IPS-20b (cell line): ENCODE data around the gene PKMYT1.

Experiments
- H3K27ac ChIP-seq: one replicate; pipeline ENCODE4 v1.5.1; 2013; ENCODE audit warnings: low read length
- H3K27me3 ChIP-seq: 2 replicates; pipeline ENCODE4 v1.6.1; 2013; ENCODE audit warnings: mild to moderate bottlenecking, low read length, inconsistent platforms; ENCODE audit not compliant: insufficient read depth
- H3K36me3 ChIP-seq: 2 replicates; pipeline ENCODE4 v1.6.1; 2013; ENCODE audit warnings: low read depth, mild to moderate bottlenecking, inconsistent platforms, low read length, moderate library complexity; ENCODE audit not compliant: insufficient read depth
- H3K4me1 ChIP-seq: 2 replicates; pipeline ENCODE4 v1.6.1; 2013; ENCODE audit warnings: mild to moderate bottlenecking, control low read depth, inconsistent platforms, low read length, moderate library complexity; ENCODE audit not compliant: insufficient read depth
- H3K4me3 ChIP-seq: 2 replicates; pipeline ENCODE4 v1.5.1; 2013; ENCODE audit warnings: mild to moderate bottlenecking, low read length, inconsistent platforms
- H3K9ac ChIP-seq: 2 replicates; pipeline ENCODE4 v1.6.1; 2013; ENCODE audit warnings: low read depth, mild to moderate bottlenecking, inconsistent platforms, low read length, moderate library complexity
- H3K9me3 ChIP-seq: 2 replicates; pipeline ENCODE4 v1.6.1; 2013; ENCODE audit warnings: mild to moderate bottlenecking, low read depth, low read length, inconsistent platforms; ENCODE audit not compliant: insufficient read depth

Gene PKMYT1

DNA sequence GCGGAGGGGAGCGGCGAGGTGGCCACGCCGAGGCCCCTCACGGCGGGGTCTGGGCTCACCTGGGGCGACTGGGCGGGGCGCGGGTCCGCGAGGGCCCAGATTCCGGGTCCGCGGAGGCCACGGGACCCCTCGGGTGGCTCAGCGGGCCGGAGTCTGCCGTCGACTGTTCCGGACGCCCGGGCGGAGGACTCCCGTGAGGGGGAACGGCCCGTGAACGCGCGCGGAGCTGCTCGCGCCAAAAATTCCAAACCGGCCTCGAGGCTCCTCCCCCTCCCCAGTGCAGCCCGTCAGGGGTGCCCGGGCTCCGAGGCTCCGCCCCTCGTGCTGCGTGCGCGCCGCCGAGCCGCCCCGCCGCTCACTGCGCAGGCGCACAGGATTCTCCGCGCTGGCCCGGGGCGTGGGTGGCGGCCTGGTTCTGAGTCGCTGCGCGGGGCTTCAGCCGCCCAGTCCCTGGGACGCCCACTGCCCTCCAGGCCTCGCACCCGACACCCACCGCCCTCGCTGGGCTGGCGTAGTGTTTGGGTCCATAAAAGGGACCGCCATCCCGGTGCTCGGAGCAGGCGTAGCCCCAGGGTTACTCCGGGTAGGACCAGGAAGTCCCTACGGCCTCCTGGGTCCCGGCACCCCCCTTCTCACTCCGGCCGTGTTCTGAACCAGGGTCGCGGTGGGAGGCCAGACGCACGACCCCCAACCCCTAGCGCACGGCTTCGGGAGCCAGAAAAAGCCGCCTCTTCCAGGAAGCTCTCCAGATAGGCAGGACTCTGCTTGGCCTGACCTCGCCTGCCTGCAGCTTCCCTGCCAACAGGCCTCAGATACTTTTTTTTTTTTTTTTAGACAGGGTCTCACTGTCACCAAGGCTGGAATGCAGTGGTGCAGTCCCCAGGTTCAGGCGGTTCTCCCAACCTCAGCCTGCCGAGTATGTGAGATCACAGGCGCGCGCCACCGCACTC, at the start of gene PKMYT1:
Gene PKMYT1, minus strand, starts transcription at position 220 of the 950 bp plus-strand sequence. CDS start 789 bp downstream, outside the sequence.
- H3K27ac ChIP-seq, result peak within 1 kb of the TSS; percentile 89
- no peaks in the 10 kb centered on the region for H3K9me3 ChIP-seq
- H3K36me3 ChIP-seq, result peaks cover 28% of the 10 kb centered on the region

DNA sequence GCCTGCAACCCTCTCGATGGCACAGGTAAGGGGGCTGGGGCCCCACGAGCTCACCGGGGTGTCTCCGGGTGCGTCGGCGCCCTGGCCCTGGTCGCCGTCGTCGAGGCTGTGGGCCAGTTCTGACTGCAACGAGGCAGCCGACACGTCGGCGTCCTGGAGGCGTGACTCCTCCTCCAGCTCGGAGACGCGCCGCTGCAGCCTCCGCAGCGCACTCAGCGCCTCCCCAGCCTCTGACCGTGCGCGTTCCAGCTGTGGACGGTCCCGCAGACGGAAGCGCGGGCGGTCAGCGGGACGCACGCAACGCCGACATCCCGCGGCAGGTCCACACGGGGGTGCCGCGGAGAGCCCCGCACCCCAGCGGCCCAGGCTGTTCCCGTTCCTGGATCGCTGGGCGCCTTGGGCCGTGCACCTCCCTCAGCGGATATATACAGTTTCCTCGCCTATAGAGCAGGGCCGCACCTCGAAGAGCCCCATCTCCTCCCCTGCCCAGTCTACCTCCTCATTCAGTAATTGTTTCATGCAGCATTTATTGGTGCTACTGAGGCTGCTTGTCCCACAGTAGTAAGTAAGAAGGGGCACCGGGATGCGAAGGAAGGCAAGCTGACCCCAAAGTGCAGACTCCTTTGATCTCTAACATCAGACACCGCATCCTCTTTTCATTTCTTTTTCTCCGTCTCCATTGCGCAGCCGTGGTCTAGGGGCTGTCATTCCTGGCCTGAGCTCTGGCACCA, 49.4 kb upstream of the PKMYT1 start:
- Histone ChIP-seq H3K4me3 (no peak overlapping the region), H3K27ac (no peak overlapping the region), H3K36me3 (peaks cover 22% of the 10 kb centered on the region), H3K27me3 (peaks cover 59% of the 10 kb centered on the region), H3K9me3 (no peaks in the 10 kb centered on the region), H3K9ac (no peak overlapping the region), H3K4me1 (peaks cover 6% of the 10 kb centered on the region)

More for the DNA sequence above, at the start of gene PKMYT1:
- H3K9ac ChIP-seq, result peak within 1 kb of the TSS; percentile 93
- no peaks in the 10 kb centered on the region for H3K27me3 ChIP-seq
- peak within 1 kb of the TSS; percentile 81 for H3K4me3 ChIP-seq
- H3K4me1 ChIP-seq, result peaks cover 12% of the 10 kb centered on the region

DNA sequence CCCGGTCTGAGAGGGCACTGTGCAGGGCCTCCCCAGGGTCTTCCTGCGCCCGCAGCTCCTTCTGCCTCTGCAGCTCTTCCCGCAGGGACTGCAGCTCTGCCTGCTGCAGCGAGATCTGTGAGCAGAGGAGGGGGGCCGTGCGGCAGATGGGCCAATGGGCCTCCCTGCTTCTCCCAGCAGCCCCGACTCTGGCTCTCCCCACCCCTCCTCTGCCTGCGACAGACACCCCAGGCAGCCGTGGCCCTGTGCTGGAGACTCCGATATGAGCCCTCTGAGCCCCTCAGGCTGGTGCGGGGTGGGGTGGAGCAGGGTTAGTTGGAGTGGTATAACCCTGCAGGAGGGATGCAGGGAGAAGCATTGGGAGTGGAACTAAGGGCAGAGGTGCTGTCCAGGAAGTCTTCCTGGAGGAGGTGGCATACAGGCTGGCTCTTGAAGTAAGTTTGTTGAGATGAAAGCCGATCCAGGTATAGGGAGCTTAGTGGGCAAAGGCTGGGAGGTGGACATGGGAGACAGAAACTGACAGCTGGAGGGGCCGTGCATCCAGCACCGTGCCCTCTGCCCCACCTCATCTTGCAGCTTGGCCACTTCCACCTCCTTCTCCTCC, 48.6 kb upstream of the PKMYT1 start:
- peaks cover 6% of the 10 kb centered on the region for H3K4me1 ChIP-seq
- H3K9ac ChIP-seq, result no peak overlapping the region
- peaks cover 22% of the 10 kb centered on the region for H3K36me3 ChIP-seq
- no peaks in the 10 kb centered on the region for H3K9me3 ChIP-seq
- no peak overlapping the region for H3K4me3 ChIP-seq
- peaks cover 50% of the 10 kb centered on the region for H3K27me3 ChIP-seq
- no peak overlapping the region for H3K27ac ChIP-seq

DNA sequence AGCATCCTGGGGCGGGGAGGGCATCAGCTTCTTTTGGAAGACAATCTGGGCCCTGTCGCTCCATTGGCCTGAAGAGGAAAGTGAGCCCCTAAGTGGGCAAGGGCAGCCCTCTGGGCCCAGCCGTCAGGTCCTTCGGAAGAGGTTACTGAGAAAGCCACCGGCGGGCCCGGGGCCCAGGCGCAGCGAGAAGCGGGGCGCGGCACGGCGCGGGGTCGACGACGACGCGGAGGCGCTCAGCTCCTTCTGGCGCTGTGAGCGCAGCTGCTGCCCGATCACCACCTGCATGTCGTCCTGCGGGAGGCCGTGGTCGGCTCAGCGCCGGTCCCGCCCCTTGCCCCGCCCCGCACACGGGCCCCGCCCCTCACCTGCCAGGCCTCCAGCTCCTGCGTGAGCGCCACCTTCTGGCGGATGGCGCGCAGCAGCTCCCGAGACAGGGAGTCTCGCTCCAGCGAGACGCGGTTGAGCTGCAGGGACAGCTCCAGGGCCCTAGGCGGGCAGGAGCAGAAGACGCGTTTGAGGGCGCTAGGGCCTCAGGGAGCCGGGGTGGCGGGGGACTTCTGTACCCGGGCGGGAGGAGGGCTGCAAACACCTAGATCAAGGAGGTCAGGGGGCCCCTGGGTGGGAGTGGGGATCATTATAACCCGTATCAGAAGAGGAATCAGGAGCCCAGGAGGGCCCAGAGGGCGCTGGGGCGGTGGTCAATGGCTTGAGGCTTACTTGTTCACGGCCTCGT, 47.9 kb upstream of the PKMYT1 start:
- Histone ChIP-seq H3K27me3 (peaks cover 44% of the 10 kb centered on the region), H3K4me3 (peak overlapping the region; percentile 29; the same call in 1 of the 2 replicates), H3K27ac (no peak overlapping the region), H3K9ac (no peak overlapping the region; the same call in 1 of the 2 replicates), H3K36me3 (peaks cover 22% of the 10 kb centered on the region), H3K4me1 (peaks cover 7% of the 10 kb centered on the region), H3K9me3 (no peaks in the 10 kb centered on the region)

DNA sequence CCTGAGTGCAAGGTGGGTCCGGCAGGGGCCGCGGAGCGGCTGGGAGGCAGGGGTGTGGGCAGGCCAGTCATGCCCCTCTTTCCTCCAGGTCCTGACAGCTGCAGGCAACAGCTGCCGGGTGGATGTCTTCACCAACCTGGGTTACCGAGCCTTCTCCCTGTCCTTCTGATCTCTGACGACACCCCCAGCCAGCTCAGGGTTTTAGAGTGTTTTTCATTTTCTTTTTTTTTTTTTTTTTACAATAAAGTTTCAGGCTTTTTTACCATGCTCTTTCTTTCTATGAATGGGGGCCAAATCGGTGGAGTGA, 47.2 kb upstream of the PKMYT1 start:
- Histone ChIP-seq H3K9ac (no peak overlapping the region; the same call in 1 of the 2 replicates), H3K27ac (no peak overlapping the region), H3K36me3 (peaks cover 27% of the 10 kb centered on the region), H3K27me3 (peaks cover 38% of the 10 kb centered on the region), H3K4me1 (peaks cover 14% of the 10 kb centered on the region), H3K9me3 (no peaks in the 10 kb centered on the region), H3K4me3 (no peak overlapping the region; the same call in 1 of the 2 replicates)

DNA sequence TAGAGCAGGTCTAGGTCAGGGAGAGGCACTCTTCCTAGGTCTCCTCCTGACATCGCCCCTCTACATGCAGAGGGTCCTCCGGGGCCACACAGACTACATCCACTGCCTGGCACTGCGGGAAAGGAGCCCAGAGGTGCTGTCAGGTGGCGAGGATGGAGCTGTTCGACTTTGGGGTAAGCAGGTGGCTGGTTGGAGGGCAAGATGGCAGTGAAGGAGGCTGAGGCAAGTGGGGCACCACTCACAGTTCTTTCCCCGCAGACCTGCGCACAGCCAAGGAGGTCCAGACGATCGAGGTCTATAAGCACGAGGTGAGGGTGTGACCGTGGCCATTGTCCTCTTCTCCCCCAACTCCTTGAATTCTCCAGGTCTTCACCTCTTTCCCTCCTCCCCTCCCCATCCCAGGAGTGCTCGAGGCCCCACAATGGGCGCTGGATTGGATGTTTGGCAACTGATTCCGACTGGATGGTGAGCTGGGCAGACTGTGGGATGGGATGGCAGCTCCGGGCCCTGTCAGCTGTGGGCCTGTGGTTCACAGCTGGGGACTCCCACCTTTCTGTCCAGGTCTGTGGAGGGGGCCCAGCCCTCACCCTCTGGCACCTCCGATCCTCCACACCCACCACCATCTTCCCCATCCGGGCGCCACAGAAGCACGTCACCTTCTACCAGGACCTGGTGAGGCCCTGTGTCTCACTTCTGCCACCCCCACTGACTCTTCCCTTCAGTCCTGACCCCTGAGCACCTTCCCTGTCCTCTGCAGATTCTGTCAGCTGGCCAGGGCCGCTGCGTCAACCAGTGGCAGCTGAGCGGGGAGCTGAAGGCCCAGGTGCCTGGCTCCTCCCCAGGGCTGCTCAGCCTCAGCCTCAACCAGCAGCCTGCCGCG, 46.6 kb upstream of the PKMYT1 start:
- Histone ChIP-seq H3K9me3 (no peaks in the 10 kb centered on the region), H3K36me3 (peaks cover 33% of the 10 kb centered on the region), H3K27ac (no peak overlapping the region), H3K4me1 (peaks cover 20% of the 10 kb centered on the region), H3K27me3 (peaks cover 33% of the 10 kb centered on the region), H3K9ac (no peak overlapping the region), H3K4me3 (no peak overlapping the region)

DNA sequence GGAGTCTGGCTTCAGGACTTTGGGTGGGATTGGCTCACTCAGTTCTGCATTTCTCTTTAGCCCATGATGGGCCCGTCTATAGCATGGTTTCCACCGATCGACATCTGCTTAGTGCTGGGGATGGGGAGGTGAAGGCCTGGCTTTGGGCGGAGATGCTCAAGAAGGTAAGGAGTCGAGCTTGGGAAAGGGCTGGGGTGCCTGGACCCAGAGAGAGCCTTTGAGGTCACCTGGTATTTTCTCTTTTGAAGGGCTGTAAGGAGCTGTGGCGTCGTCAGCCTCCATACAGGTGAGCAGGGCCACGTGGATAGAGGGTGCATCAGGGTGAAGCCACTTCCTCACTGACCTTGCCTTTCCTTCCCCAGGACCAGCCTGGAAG, 45.7 kb upstream of the PKMYT1 start:
- Histone ChIP-seq H3K4me3 (no peak overlapping the region), H3K27ac (no peak overlapping the region)

DNA sequence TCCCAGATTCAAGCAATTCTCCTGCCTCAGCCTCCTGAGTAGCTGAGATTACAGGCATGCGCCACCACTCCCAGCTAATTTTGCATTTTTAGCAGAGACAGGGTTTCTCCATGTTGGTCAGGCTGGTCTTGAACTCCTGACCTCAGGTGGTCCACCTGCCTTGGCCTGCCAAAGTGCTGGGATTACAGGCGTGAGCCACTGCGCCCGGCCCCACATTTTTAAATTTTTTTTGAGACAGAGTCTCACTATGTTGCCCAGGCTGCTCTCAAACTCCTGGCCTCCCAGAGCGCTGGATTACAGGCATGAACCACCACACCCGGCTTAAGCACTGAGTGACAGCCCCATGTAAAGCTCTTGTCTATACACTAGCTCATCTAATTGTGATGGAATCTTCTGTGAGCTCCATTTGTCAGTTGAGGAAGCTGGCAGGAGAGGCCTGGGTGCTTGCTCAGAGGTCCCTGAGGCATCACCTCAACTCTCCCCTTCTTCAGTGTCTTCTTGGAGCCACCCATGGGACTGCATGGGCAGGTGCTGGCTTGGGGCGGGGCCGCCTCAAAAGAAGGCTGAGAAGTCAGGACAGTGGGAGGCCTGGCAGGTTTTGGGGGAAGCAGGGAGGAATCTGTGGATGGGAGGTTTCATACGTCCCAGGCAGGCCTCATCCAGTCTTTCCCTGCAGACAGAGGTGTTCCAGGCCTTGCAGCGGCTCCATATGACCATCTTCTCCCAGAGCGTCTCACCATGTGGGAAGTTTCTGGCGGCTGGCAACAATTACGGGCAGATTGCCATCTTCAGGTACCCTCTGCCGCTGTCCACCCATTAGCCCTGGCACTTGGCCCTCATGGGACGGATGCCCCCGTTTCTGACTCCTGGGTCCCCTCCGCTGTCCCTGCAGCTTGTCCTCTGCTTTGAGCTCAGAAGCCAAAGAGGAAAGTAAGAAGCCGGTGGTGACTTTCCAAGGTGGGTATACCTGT, 45.1 kb upstream of the PKMYT1 start:
- Histone ChIP-seq H3K27ac (no peak overlapping the region), H3K4me1 (peaks cover 17% of the 10 kb centered on the region), H3K9ac (no peak overlapping the region), H3K9me3 (no peaks in the 10 kb centered on the region), H3K4me3 (no peak overlapping the region), H3K36me3 (peaks cover 33% of the 10 kb centered on the region), H3K27me3 (peaks cover 20% of the 10 kb centered on the region)

More for the DNA sequence above, 45.7 kb upstream of the PKMYT1 start:
- Histone ChIP-seq H3K27me3 (peaks cover 27% of the 10 kb centered on the region), H3K9ac (no peak overlapping the region), H3K4me1 (peaks cover 17% of the 10 kb centered on the region), H3K9me3 (no peaks in the 10 kb centered on the region), H3K36me3 (peaks cover 33% of the 10 kb centered on the region)

DNA sequence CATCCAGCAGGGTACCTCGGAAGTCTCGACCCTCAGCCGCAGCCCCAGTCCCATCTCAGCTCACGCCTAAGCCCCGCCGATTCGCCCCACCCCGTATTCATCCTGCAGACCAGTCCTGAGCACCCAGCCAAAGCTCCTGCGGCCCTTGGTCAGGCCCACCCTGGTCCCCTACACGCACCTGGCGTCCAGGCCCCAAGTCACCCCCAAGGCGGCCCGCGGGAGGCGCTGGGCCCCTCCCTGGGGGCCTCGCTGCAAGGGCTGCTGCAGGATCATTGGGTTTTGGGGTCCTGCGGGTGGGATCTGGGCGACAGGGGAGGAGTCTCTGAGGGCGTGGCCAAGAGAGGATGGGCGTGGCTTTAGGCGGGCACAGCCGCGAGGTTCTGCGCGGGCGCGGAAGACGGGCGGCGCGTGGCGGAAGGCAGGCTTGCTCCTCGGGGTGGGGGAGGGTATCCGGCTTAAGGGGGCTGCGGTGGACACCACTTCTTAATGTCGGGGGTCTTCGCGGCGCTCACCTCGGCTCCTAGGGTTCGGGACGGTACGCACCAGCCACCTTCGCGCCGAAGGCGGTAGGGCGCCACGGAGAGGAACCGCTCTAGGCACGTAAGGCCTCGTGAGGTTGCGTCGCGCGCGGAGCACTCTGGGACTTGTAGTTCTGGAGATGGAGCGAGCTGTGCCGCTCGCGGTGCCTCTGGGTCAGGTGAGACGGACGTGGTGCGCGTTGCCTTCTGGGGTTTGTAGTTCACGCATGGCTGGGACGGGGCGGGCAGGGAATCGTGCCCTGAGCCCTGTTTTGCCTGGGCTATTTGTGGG, 43.6 kb upstream of the PKMYT1 start, which contains the start of the genes HCFC1R1 and THOC6:
Gene HCFC1R1, minus strand, starts transcription at position 274 of the 810 bp plus-strand sequence. Its CDS starts 1 bp downstream, at position 273.
Gene THOC6, plus strand, starts transcription at position 367 of the 810 bp plus-strand sequence. Its CDS starts 292 bp downstream, at position 659.
- Histone ChIP-seq H3K27ac (peak within 1 kb of the TSS; percentile 93), H3K27me3 (peaks cover 6% of the 10 kb centered on the region), H3K9me3 (no peaks in the 10 kb centered on the region), H3K4me1 (peaks cover 15% of the 10 kb centered on the region), H3K36me3 (peaks cover 33% of the 10 kb centered on the region), H3K9ac (peak within 1 kb of the TSS; percentile 97), H3K4me3 (peak within 1 kb of the TSS; percentile 92)
